HCT116 (cell line): ENCODE measurements around the gene SNX3. TPM values are rescaled to one million over a fixed set of nuclear protein-coding genes. Genes with fewer than 3 reads are reported as not detected.

Source experiments
- ATAC-seq: fragments of 200-7000 bp; cut with Tn5 transposase; 2 replicates; pipeline ENCODE4 v1.9.1; 2020; ENCODE audit warnings: mild to moderate bottlenecking, moderate library complexity
- BruUV-seq: library from RNA; stranded (reverse); fragments of 400-500 nt; replicated peaks from 2 replicates; lab custom pipeline; 2021; lab: Mats Ljungman, UMichigan
- CTCF ChIA-PET: fragments of 300-600 bp; sonication (Branson Sonifier 250); formaldehyde crosslinking; loops from one replicate; lab custom pipeline; 2021; ENCODE audit warnings: antibody characterized with exemption; lab: Charles Lee
- POLR2A ChIA-PET: fragments of 300-600, 350-600 bp; sonication (Branson Sonifier 250); formaldehyde crosslinking; loops from one replicate; lab custom pipeline; 2021; ENCODE audit warnings: antibody characterized with exemption; lab: Charles Lee
- RAD21 ChIA-PET, 2 experiments: fragments of 300-600 bp; sonication (Branson Sonifier 250); formaldehyde crosslinking; loops; one replicate each; lab custom pipeline; 2023; ENCODE audit warnings: low total read pairs in 2 of 2; ENCODE audit not compliant: uncharacterized antibody in 2 of 2, unreplicated experiment in 2 of 2, low non-redundant PET in 1 of 2; lab: Charles Lee
- DNase-seq: peaks from one replicate; pipeline ENCODE4 v3.0.0-alpha.2; 2010; ENCODE audit warnings: low read depth, low spot score
- H2AFZ ChIP-seq: fragments of 200-600 bp; shearing (Covaris generic), sonication (generic); 2 replicates; pipeline ENCODE4 v1.6.1; 2017; ENCODE audit warnings: low read depth, mixed run types, mixed read lengths, antibody characterized with exemption, low read length; ENCODE audit not compliant: poor library complexity, severe bottlenecking
- H3K27ac ChIP-seq: 2 replicates; pipeline ENCODE4 v1.5.1; 2012; ENCODE audit warnings: low read depth, low read length
- H3K27me3 ChIP-seq: fragments of 200-600 bp; sonication (generic); 2 replicates; pipeline ENCODE4 v1.6.1; 2016; ENCODE audit warnings: mixed run types, low read length, mixed read lengths; ENCODE audit not compliant: insufficient read depth
- H3K36me3 ChIP-seq, 2 experiments: fragments of 200-500 bp in 1 of 2; fragments of 200-600 bp in 1 of 2; sonication (Bioruptor generic) in 1 of 2; sonication (generic) in 1 of 2; 2 replicates each; pipeline versions ENCODE4 v1.5.1 to v1.6.1; 2014 to 2016; ENCODE audit warnings: low read length in 2 of 2, inconsistent platforms in 1 of 2, mixed read lengths in 1 of 2, mixed run types in 1 of 2; ENCODE audit not compliant: insufficient read depth in 2 of 2, control insufficient read depth in 1 of 2
- H3K4me1 ChIP-seq, 2 experiments: fragments of 200-600 bp in 1 of 2; sonication (generic) in 1 of 2; 2 replicates each; pipeline versions ENCODE4 v1.5.1 to v1.6.1; 2012 to 2017; ENCODE audit warnings: low read length in 2 of 2, inconsistent platforms in 1 of 2, mild to moderate bottlenecking in 1 of 2, mixed read lengths in 1 of 2, mixed run types in 1 of 2, moderate library complexity in 1 of 2; ENCODE audit not compliant: insufficient read depth in 2 of 2, control insufficient read depth in 1 of 2
- H3K4me2 ChIP-seq: fragments of 200-600 bp; sonication (generic); 2 replicates; pipeline ENCODE4 v1.6.1; 2017; ENCODE audit warnings: mixed run types, low read length, mixed read lengths
- H3K4me3 ChIP-seq, 2 experiments: fragments of 200-600 bp in 1 of 2; sonication (generic) in 1 of 2; replicated peaks in 1 of 2; 2 replicates each; pipeline ENCODE4 v1.5.1; 2011 to 2016; ENCODE audit warnings: low read length in 2 of 2, control low read depth in 1 of 2, low read depth in 1 of 2, mild to moderate bottlenecking in 1 of 2, mixed read lengths in 1 of 2, mixed run types in 1 of 2
- H3K79me2 ChIP-seq: fragments of 200-600 bp; sonication (generic); 2 replicates; pipeline ENCODE4 v1.6.1; 2017; ENCODE audit warnings: mild to moderate bottlenecking, mixed run types, low read length, moderate library complexity, mixed read lengths; ENCODE audit not compliant: insufficient read depth
- H3K9ac ChIP-seq: fragments of 200-600 bp; sonication (generic); 2 replicates; pipeline ENCODE4 v1.6.1; 2016; ENCODE audit warnings: low read length, mixed read lengths
- H3K9me2 ChIP-seq: fragments of 200-600 bp; sonication (generic), shearing (Covaris generic); 2 replicates; pipeline ENCODE4 v1.6.1; 2017; ENCODE audit warnings: mixed run types, mild to moderate bottlenecking, moderate library complexity; ENCODE audit not compliant: insufficient read depth
- H3K9me3 ChIP-seq, 2 experiments: fragments of 200-500 bp in 1 of 2; fragments of 200-600 bp in 1 of 2; sonication (Bioruptor generic) in 1 of 2; sonication (generic) in 1 of 2; 2 replicates each; pipeline ENCODE4 v1.6.1; 2014 to 2017; ENCODE audit warnings: low read length in 2 of 2, mixed read lengths in 2 of 2, inconsistent platforms in 1 of 2, low read depth in 1 of 2, mild to moderate bottlenecking in 1 of 2, mixed run types in 1 of 2, moderate library complexity in 1 of 2; ENCODE audit not compliant: control insufficient read depth in 1 of 2, insufficient read depth in 1 of 2
- H4K20me1 ChIP-seq: fragments of 200-600 bp; sonication (generic), shearing (Covaris generic); 2 replicates; pipeline ENCODE4 v1.6.1; 2017; ENCODE audit warnings: mixed run types, mild to moderate bottlenecking, moderate library complexity; ENCODE audit not compliant: insufficient read depth
- ATF3 ChIP-seq: IDR thresholded peaks from 2 replicates; pipeline ENCODE4 v1.6.1; 2012
- CBX3 ChIP-seq: IDR thresholded peaks from 2 replicates; pipeline ENCODE4 v1.6.1; 2012; ENCODE audit warnings: low read depth
- CTCF ChIP-seq, 3 experiments: fragments of 200-600 bp in 1 of 3; sonication (generic) in 1 of 3; IDR thresholded peaks in 2 of 3; conservative IDR thresholded peaks in 1 of 3; 2 replicates each; pipeline ENCODE4 v1.5.1; 2012 to 2017; ENCODE audit warnings: low read depth in 2 of 3, low read length in 2 of 3, antibody characterized with exemption in 1 of 3, borderline replicate concordance in 1 of 3, control low read depth in 1 of 3, mild to moderate bottlenecking in 1 of 3, mixed read lengths in 1 of 3, mixed run types in 1 of 3, moderate library complexity in 1 of 3; ENCODE audit not compliant: insufficient read depth in 1 of 3
- ELF1 ChIP-seq: IDR thresholded peaks from 2 replicates; pipeline ENCODE4 v1.6.1; 2012; ENCODE audit warnings: low read depth, borderline replicate concordance
- EZH2 ChIP-seq: fragments of 200-600 bp; sonication (generic); IDR thresholded peaks from 2 replicates; pipeline ENCODE4 v1.6.1; 2017; ENCODE audit warnings: antibody characterized with exemption, mixed run types
- EZH2phosphoT487 ChIP-seq: fragments of 200-600 bp; IDR thresholded peaks from 2 replicates; pipeline ENCODE4 v1.6.1; 2018; ENCODE audit warnings: antibody characterized with exemption, borderline replicate concordance
- FOSL1 ChIP-seq: IDR thresholded peaks from 2 replicates; pipeline ENCODE4 v1.6.1; 2012; ENCODE audit warnings: low read depth
- JUND ChIP-seq: IDR thresholded peaks from 2 replicates; pipeline ENCODE4 v1.6.1; 2012
- MAX ChIP-seq: IDR thresholded peaks from 2 replicates; pipeline ENCODE4 v1.6.1; 2012
- POLR2A ChIP-seq: IDR thresholded peaks from 2 replicates; pipeline ENCODE4 v1.7.0; 2011; ENCODE audit warnings: borderline replicate concordance; ENCODE audit not compliant: insufficient read depth, insufficient read length; ENCODE audit errors: extremely low read depth
- POLR2AphosphoS5 ChIP-seq: IDR thresholded peaks from 2 replicates; pipeline ENCODE4 v1.6.1; 2011; ENCODE audit warnings: mild to moderate bottlenecking, low read depth, low read length, moderate library complexity
- RAD21 ChIP-seq: IDR thresholded peaks from 2 replicates; pipeline ENCODE4 v1.6.1; 2012; ENCODE audit warnings: low read depth, mild to moderate bottlenecking
- SIN3A ChIP-seq: IDR thresholded peaks from 2 replicates; pipeline ENCODE4 v1.6.1; 2012; ENCODE audit warnings: low read depth
- SP1 ChIP-seq: IDR thresholded peaks from 2 replicates; pipeline ENCODE4 v1.6.1; 2012; ENCODE audit warnings: low read depth
- YY1 ChIP-seq: IDR thresholded peaks from 2 replicates; pipeline ENCODE4 v1.6.1; 2011; ENCODE audit warnings: low read length, low read depth, moderate library complexity, mild to moderate bottlenecking; ENCODE audit not compliant: insufficient replicate concordance; ENCODE audit errors: extremely low read depth
- ZFX ChIP-seq: fragments of 450-650 bp; IDR thresholded peaks from 2 replicates; pipeline ENCODE4 v1.6.1; 2017
- ZNF274 ChIP-seq: fragments of 200-500 bp; sonication (Bioruptor generic); IDR thresholded peaks from 2 replicates; pipeline ENCODE4 v1.6.1; 2014; ENCODE audit warnings: mild to moderate bottlenecking, low read depth, low read length, inconsistent platforms
- intact Hi-C: fragments of 100-400 bp; cut with micrococcal nuclease; formaldehyde crosslinking; loops from 2 replicates; pipeline ENCODE4 v1.10.0; 2022
- total RNA-seq: library from RNA; stranded (reverse); gene quantifications from one replicate; pipeline ENCODE4 v1.2.1, GENCODE V29; 2021; ENCODE audit not compliant: unreplicated experiment

The SNX3 gene
- total RNA-seq, 1 experiment from 2014 or later, result 111 TPM

- H3K27me3 ChIP-seq, result 0 out of 2 replicates have a peak, but pooled peaks cover 9% of the 10 kb centered on the region
- no peak overlapping the region for H3K27ac ChIP-seq
- no peak for TF ChIP-seq SIN3A
- TF ChIP-seq CBX3, result no peak
- TF ChIP-seq POLR2AphosphoS5, result no peak
- TF ChIP-seq ELF1, result no peak
- TF ChIP-seq POLR2A, result no peak
- H4K20me1 ChIP-seq, result no peaks in the 10 kb centered on the region
- no peak overlapping the region for H3K4me3 ChIP-seq
- no peak for DNase-seq
- BruUV-seq, result no TSS peak
- no peak overlapping the region for H3K9ac ChIP-seq
- H3K79me2 ChIP-seq, result no peaks in the 10 kb centered on the region
- CTCF ChIA-PET, result no interaction called here
- intact Hi-C loops, result no loop called here
- no peaks in the 10 kb centered on the region for H3K9me3 ChIP-seq
- no peak overlapping the region for H3K4me2 ChIP-seq
- RAD21 ChIA-PET, result no interaction called here
- no peaks in the 10 kb centered on the region for H3K9me2 ChIP-seq
- POLR2A ChIA-PET, result no interaction called here
- no peaks in the 10 kb centered on the region for H3K36me3 ChIP-seq
- no peaks in the 10 kb centered on the region for H3K4me1 ChIP-seq
- no peak for ATAC-seq
- H2AFZ ChIP-seq, result no peak overlapping the region
These were observed 96.4 kb downstream of the SNX3 start for GRCh38 chr6:108164543-108164814.

GRCh38 chr6:108163644-108164542 lies 96.9 kb downstream of the SNX3 start:
- H3K9me2 ChIP-seq, result no peaks in the 10 kb centered on the region
- H2AFZ ChIP-seq, result no peak overlapping the region
- ChIA-PET RAD21 (no interaction called here), POLR2A (no interaction called here), CTCF (no interaction called here)
- H3K9me3 ChIP-seq, result no peaks in the 10 kb centered on the region
- ATAC-seq, result peak; percentile 32; the same call in 1 of the 2 replicates
- DNase-seq, result no peak
- H3K27me3 ChIP-seq, result 0 out of 2 replicates have a peak, but pooled peaks cover 9% of the 10 kb centered on the region
- H3K9ac ChIP-seq, result no peak overlapping the region
- H3K79me2 ChIP-seq, result no peaks in the 10 kb centered on the region
- intact Hi-C loops, result no loop called here
- H3K4me3 ChIP-seq, result no peak overlapping the region
- H3K4me2 ChIP-seq, result no peak overlapping the region
- no peak overlapping the region for H3K27ac ChIP-seq
- H3K36me3 ChIP-seq, result no peaks in the 10 kb centered on the region
- no peaks in the 10 kb centered on the region for H4K20me1 ChIP-seq
- no peaks in the 10 kb centered on the region for H3K4me1 ChIP-seq
- no TSS peak for BruUV-seq
- no peak for TF ChIP-seq SIN3A
- TF ChIP-seq FOSL1, result no peak
- no peak for TF ChIP-seq RAD21
- no peak for TF ChIP-seq ELF1
- TF ChIP-seq ATF3, result no peak
- TF ChIP-seq YY1, result no peak
- no peak for TF ChIP-seq JUND
- TF ChIP-seq EZH2phosphoT487, result no peak
- TF ChIP-seq POLR2AphosphoS5, result no peak
- no peak for TF ChIP-seq POLR2A
- TF ChIP-seq ZFX, result no peak
- TF ChIP-seq CTCF (IDR thresholded peaks at IDR 0.05 in 2 of 3, conservative IDR thresholded peaks at IDR 0.05 in 1 of 3; ENCODE audit: borderline replicate concordance in 1 of 3, insufficient read depth in 1 of 3, low read depth in 2 of 3, low read length in 2 of 3), result no peak
- TF ChIP-seq SP1, result no peak
- TF ChIP-seq ZNF274, result no peak
- no peak for TF ChIP-seq EZH2
- no peak for TF ChIP-seq MAX
